Choroid plexus epithelial cell (primary cell): ENCODE data around the gene FFAR3.

Experiments
- DNase-seq: peaks from one replicate; pipeline ENCODE4 v3.0.0-alpha.2; 2010; ENCODE audit warnings: low read depth
- H3K4me3 ChIP-seq: 2 replicates; pipeline ENCODE4 v1.5.1; 2011; ENCODE audit warnings: low read depth, mild to moderate bottlenecking, control low read depth, low read length, moderate library complexity
- TF ChIP-seq, protein P1 (sequence below): conservative IDR thresholded peaks from 2 replicates; pipeline ENCODE4 v1.5.1; 2011; ENCODE audit warnings: low read depth, mild to moderate bottlenecking, control low read depth, inconsistent platforms, low read length, moderate library complexity

Gene FFAR3

DNA sequence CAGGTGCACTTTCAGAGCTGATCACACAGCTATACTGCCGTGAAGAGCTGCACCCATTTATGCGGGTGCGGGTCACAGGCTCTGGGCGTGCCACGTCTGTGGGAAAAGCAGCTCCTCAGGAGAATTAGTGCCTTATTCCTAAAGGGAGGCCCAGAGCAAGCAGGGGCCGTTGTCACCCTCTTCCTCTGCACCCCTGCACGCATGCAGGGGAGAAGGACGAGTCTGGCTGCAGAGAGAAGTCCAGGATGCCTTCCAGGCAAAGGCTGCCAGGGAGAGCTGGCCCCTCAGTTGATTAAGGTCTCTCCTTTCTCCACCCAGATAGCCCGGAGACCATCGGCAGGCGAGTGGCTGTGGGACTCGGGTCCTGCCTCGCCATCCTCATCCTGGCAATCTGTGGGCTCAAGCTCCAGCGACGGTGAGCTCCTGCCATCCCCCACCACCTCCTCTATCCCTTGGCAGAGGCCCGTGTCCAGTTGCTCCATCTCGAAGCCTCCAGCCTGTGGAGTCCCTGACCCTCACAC lies 13.7 kb upstream of the FFAR3 start:
- no peak overlapping the region for H3K4me3 ChIP-seq
- TF ChIP-seq, protein P1, sequence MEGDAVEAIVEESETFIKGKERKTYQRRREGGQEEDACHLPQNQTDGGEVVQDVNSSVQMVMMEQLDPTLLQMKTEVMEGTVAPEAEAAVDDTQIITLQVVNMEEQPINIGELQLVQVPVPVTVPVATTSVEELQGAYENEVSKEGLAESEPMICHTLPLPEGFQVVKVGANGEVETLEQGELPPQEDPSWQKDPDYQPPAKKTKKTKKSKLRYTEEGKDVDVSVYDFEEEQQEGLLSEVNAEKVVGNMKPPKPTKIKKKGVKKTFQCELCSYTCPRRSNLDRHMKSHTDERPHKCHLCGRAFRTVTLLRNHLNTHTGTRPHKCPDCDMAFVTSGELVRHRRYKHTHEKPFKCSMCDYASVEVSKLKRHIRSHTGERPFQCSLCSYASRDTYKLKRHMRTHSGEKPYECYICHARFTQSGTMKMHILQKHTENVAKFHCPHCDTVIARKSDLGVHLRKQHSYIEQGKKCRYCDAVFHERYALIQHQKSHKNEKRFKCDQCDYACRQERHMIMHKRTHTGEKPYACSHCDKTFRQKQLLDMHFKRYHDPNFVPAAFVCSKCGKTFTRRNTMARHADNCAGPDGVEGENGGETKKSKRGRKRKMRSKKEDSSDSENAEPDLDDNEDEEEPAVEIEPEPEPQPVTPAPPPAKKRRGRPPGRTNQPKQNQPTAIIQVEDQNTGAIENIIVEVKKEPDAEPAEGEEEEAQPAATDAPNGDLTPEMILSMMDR, result no peak
- DNase-seq, result no peak

DNA sequence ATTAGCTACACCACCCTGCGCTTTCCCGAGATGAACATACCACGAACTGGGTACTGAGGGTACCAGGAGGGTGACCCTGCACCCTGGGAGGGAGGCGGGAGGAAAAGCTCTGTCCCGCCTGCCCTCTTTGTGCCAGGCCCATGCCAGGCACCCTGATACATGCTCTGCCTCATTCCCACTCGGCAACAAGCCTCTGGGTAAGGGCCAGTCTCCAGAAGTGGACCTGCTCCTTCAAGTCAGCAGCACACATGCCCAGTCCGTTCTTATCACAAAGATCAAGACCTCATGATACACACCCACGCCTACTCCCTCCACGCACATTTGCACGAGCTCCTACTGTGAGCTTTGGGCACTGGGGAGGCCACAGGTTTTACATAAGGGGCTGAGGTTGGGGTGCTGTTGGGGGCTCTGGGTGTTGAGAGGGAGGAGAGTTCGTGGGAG lies 12.6 kb upstream of the FFAR3 start:
- H3K4me3 ChIP-seq, result no peak overlapping the region
- no peak for DNase-seq
- TF ChIP-seq, protein P1, result no peak

DNA sequence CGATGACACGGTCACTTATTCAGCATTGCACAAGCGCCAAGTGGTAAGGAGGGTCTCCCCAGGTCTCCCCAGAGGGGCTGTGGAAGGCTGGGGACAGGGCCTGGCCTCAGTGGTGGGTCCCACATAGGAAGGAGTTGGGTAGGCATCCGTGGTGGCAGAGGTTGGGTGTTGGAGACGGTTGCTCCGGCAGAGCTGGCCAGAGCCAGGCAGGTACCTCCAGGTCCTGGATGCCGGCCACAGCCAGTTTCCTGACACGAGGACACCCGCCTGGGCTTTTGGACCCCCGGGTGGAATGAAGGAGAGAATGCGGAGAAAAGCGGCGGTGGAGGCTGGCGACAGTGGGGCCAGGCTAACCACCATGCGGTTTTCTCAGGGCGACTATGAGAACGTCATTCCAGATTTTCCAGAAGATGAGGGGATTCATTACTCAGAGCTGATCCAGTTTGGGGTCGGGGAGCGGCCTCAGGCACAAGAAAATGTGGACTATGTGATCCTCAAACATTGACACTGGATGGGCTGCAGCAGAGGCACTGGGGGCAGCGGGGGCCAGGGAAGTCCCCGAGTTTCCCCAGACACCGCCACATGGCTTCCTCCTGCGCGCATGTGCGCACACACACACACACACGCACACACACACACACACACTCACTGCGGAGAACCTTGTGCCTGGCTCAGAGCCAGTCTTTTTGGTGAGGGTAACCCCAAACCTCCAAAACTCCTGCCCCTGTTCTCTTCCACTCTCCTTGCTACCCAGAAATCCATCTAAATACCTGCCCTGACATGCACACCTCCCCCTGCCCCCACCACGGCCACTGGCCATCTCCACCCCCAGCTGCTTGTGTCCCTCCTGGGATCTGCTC lies 11.8 kb upstream of the FFAR3 start:
- DNase-seq, result no peak
- no peak overlapping the region for H3K4me3 ChIP-seq
- TF ChIP-seq, protein P1, result no peak

DNA sequence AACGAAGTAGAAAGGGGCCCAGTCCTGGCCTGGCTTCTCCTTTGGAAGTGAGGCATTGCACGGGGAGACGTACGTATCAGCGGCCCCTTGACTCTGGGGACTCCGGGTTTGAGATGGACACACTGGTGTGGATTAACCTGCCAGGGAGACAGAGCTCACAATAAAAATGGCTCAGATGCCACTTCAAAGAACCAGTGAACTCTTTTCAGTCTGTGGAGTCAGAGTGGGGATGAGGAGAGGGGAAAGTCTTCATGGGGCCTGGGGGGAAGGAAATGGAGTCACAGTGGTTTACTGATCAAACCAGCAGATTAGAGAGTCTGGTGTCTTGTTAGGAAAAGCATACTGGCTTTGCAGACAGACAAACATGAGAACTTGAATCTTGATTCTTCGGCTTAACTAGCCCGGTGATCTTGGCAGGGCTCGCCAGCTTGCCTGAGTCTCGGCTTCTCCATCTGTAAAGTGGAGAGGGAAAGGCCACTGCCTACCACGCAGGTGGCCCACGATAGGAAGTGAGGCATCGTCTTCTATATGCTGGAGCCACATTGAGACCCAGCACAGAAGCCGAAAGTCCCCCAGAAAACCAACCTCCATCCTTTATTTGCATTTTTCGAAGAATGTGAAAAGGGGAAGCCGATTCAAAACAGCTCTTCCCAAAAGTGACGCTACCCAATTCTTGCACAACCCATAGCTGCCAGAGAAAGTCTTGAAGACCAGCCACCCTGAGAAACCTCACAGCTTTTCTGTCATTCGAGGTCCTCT lies 10.9 kb upstream of the FFAR3 start, which contains the start of gene FFAR1:
TSS of gene FFAR1 (plus strand) at position 732 of the 759 bp plus-strand sequence. CDS start 3,650 bp downstream, outside the sequence.
- DNase-seq, result no peak
- TF ChIP-seq, protein P1, result no peak

DNA sequence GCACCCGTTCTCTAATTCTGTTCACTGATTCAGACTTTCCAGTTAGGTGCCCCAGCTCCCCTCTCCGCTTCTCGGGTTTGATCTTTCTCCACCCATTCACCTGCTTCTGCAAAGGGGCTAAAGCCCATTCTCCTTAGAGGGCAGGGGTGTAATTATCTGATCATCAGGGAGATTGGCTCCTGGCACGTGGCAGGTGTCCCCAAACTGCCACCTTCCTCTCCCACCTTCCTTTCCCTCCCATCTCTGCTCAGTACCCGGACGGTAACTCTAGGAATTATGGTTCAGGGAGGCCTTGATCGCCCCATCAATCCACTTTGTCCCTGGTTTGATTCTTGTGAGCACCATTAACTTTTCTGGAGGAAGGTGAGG lies 10.3 kb upstream of the FFAR3 start:
- TF ChIP-seq, protein P1, result no peak
- DNase-seq, result no peak
- H3K4me3 ChIP-seq, result no peak overlapping the region

More for the DNA sequence above, 10.9 kb upstream of the FFAR3 start, which contains the start of gene FFAR1:
- no peak within 1 kb of the TSS for H3K4me3 ChIP-seq

DNA sequence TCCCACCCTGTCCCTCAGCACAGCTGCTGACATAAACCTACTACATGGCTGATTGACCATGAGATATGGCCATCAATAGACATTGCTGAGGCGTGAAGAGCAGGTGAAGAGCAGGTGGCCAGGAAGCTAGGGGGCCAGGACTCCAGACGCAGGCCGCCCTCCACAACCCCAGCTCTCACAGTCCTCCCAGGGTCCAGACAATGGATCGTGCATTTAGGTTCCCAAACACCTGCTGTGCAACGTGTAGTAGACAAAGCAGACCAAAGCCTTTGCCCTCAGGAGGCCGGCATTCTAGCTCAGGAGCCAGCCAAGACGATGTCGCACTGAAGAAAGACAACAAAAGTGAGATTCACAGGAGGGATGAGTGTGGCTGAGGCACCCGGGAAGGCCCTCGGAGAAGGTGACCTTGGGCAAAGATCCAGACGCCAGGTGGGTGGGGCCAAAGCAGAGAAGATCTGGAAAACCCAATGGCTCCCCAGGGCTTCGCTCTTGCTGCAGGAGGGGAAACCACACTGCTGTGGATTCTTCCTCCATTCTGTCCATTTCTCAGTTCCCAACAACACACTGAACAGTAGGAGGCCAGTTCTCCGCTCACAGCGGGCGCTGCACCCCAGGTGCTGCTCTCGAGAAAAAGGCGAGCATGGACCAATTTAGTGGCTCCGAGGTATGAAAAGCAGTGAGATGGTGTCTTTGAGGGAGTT lies 9.2 kb upstream of the FFAR3 start:
- TF ChIP-seq, protein P1, result no peak
- DNase-seq, result no peak
- no peak overlapping the region for H3K4me3 ChIP-seq
